Stimulated activated CD8-positive, alpha-beta memory T cell treated with anti-CD3 and anti-CD28 coated beads, Interleukin-4, amount 100 ng/mL, for 4 hours (primary cell): ENCODE data around the gene CASZ1.

Source experiments
- DNase-seq, 2 donors: peaks; one replicate each; pipeline ENCODE4 v3.0.0-alpha.2; 2020; ENCODE audit warnings: low read depth in 2 of 2, low spot score in 1 of 2

Gene CASZ1

GRCh38 chr1:10653370-10654125 is 142.9 kb downstream of the CASZ1 start:
- no peak for DNase-seq

DNA sequence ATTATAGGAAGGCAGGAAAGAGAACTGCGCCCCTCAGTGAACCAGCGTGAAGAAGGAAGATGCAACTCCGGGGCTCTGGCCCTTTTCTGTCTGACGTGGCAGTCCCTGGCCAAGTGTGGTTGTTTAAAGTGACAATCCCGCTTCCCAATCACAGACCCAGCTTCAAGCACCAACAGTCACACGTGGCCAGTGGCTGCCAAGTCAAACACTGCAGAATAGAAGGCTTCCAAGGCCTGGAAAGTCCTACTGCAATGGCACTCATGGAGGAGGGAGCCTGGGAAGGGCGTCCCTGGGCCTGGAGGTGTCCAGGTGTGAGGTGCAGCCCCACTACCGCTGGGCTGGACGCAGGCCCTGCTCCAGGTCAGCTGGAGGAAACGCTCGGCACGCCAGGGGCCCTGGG is 143.8 kb downstream of the CASZ1 start:
- no peak for DNase-seq

DNA sequence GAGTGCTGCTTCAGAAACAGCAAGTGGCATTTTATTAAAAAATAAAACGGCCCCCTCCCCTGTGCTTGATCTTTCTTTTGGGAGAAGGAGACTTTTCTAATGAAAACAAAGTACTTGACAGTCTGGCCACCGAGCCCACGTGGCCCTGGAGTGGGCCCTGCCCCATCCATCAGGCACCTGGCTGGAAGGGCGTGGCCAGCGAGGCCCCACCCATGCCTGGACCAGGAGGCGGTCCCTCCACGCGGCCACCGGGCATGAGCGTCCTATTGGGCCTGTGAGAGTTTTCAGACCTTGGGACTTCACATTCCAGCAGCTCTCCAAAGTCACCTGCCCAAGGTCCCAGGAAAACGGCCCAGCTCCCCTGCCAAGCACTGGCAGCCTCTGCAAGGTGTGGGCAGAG is 144.7 kb downstream of the CASZ1 start:
- DNase-seq, result no peak

GRCh38 chr1:10651389-10651766 is 145.1 kb downstream of the CASZ1 start:
- no peak for DNase-seq

DNA sequence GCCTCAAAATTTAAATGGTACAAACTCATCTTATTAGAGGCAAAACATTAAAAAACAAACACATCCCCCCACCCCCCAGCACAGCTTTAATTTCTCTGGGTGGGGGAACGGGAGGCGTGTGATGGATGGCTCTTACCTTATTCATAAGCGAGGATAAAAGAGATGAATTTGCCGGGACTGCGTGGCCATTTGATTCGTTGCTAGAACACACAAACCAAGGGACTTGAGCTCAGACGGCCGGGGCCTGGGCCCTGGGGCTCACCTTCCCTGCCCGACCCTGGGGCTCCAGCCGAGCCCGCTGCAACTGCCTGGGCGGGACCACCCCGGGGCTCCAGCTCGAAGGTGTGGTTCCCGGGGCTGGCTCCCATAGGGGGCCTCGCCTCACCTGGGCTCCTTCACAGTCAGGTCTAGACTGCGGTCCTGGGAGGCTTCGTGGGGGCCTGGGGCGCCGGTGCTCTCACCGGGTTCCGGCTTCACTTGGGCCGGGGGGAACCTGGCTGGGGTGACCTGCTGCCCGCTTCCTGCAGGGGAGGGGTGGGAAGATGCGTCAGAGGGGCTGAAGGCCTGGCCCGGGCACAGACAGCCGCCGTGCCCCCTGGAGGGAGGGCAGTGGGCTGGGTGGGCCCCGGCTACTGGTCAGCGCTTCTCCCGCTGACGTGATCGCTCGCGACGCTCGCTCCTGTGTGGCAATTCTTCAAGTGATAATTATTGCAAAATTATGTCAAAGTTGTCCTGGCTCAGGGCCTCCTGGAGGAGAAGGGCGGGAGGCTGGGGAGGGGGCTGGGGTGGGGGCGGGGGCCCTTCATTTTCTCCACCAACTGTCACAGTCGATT is 145.7 kb downstream of the CASZ1 start:
- DNase-seq, result no peak

DNA sequence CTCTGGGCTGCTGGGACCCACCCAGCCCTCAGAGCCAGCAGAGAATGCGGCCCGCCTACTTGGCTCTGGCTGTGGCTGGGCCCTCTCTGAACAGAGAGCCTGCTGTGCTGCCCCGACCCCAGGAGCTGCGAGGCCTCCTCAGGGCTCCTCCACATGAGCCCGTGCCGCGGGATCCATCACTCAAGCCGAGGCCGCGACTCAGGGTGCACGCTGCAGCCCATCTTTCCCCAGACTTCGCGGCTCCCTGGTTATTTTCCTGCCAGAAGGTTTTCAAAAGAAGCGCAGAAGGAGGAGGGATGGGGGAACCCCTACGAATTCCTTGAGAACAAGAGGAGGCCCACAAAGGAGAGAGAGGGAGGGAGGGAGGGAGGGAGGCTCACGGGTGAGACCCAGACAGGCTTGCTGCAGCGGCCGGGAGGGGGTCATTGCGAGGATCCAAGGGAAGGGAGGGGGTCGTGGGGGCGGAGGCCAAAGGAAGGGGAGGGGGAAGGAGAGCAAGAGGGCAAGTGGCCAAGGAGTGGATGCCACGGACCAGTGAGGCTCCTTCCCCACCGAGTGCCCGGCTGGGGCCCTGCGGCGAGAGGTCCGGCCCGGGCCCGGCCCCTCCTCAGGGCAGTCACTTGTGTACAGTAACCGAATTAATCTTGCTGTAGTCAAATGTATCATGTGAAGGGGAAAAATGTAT is 146.8 kb downstream of the CASZ1 start:
- DNase-seq, result no peak

- no peak for DNase-seq
Measured at GRCh38 chr1:10648689-10649516, 147.5 kb downstream of the CASZ1 start.

GRCh38 chr1:10647414-10648170 is 148.9 kb downstream of the CASZ1 start:
- DNase-seq, result no peak

DNA sequence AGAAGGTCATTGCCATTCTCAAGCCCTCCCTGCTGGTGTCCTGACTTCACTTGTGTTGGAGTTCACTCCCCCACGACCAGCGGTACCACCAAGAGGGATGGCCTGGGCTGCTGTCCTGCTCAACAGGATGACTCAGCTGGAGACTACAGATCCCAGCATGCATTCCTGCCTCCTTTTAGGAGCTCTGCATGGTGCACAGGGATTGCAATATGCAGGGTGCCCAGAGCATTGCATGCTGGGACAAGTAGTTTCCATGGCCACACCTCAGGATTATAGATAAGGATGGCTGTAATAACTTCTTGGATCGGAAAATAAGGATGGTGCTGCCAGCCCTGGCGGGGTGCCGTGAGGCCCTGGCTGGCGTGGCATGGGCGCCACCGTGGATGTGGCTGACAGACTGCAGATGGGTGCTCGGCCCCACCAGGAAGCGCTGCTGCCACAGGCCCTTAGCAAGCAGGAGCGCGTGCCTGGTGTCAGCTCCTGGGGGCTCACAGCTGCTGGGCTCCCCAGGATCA is 150.0 kb downstream of the CASZ1 start:
- DNase-seq, result no peak

- no peak for DNase-seq
Measured at GRCh38 chr1:10644307-10645128, 151.9 kb downstream of the CASZ1 start.

GRCh38 chr1:10643607-10644306 is 152.7 kb downstream of the CASZ1 start:
- no peak for DNase-seq

DNA sequence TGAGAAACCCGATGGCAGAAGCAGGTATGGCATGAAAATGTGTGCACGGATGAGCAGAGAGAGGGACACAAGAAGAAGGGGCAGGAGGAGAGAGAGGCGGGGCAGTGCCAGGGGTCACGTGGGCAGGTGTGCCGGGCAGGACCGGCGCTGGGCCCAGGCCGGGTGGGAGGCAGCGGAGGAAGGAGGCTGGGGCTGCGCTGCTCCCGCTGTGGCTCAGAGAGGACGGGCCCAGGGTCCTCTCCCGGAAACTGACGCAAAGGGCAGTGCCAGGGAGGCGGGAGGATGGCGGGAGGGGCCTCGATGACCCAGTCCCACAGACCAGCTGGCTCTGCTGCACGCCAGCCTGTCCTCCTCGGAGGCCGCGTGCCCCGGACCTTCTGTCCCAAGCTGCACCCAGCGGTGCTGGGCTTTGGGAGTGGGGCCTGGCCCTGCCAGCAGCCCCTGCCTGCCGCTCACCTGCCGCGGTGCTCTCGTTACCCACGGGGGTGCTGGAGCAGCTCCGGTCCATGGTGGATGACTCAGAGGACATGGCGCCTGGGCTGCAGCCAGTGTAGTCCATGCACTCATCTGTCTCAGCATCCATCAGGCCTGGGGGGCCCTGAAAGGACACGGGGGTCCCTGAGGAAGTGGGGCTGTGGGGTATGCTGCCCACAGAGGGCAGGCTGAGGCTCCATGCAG is 153.9 kb downstream of the CASZ1 start:
- DNase-seq, result no peak

DNA sequence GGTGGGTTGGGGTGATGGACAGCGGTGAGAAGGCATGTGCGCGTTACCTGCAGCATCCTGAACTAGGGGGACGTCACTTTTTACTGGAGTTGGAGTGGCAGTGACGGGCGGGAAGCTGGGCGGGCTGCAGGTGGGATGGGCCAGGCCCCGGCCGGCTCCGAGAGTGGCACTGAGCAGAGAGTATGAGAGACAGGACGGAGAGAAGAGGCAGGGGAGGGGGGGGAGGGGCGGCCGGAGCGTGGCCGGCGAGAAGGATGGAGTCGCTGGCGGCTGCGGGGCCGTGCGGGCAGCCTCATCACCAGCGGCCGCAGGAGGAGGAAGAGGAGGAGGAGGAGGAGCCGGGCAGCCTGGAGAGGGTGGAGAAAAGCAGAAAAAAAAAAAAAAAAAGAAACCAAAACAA is 154.5 kb downstream of the CASZ1 start:
- no peak for DNase-seq

GRCh38 chr1:10640843-10641553 is 155.4 kb downstream of the CASZ1 start:
- DNase-seq, result no peak

- DNase-seq, result no peak
Measured at GRCh38 chr1:10639775-10640578, 156.5 kb downstream of the CASZ1 start.

DNA sequence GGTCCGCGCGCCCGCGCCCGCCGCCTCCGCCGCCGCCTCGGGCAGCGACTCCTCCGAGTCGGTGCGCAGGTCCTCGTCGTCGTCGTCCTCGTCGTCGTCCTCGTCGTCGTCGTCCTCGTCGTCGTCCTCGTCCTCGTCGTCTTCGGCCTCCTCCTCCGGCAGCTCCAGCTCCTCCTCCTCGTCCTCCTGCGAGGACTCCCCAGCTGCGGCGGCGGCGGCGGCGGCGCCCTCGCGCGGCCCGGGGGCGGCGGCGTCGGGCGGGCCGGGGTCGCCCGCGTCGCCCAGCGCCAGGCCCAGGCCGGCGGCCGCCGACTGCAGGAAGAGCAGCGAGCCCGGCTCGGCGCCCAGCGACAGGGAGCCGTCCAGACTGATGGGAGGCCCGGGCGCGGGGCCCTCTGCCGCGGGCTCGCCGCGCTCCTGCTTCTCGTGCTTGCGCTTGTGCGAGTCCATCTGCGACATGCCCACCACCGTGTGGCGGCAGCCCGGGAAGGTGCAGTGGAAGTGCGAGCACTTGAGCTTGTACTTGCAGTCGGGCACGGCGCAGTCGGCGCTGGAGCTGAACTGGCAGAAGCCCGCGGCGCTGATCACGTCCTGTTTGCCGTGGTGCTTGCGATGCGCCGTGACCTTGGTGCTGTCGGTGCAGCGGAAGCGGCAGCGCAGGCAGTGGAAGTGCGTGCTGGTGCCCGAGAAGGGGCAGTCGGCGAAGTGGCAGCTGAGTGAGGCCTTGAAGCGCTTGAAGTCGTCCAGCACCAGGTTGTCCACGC is 157.3 kb downstream of the CASZ1 start:
- DNase-seq, result no peak
